ENCODE measurements around the gene ADNP2.

ADNP2 gene

GRCh38 chr18:80108739-80109675, at the start of gene ADNP2:
TSS of gene ADNP2 (plus strand) at chr18:80109262. CDS start at chr18:80117543, 8,281 bp downstream.
- peak; percentile 64 for DNase-seq

- no peak for DNase-seq
Measured at GRCh38 chr18:80059945-80060344, 49.1 kb upstream of the ADNP2 start.

GRCh38 chr18:80065705-80066104, 43.4 kb upstream of the ADNP2 start:
- DNase-seq: no peak

- DNase-seq: no peak
Measured at GRCh38 chr18:80067321-80067720, 41.7 kb upstream of the ADNP2 start.

GRCh38 chr18:80067897-80068296, 41.2 kb upstream of the ADNP2 start:
- DNase-seq: no peak

GRCh38 chr18:80068571-80069272, 40.3 kb upstream of the ADNP2 start:
- no peak for DNase-seq

- no peak for DNase-seq
Measured at GRCh38 chr18:80070825-80071224, 38.2 kb upstream of the ADNP2 start.

GRCh38 chr18:80074183-80074582, 34.9 kb upstream of the ADNP2 start:
- DNase-seq: no peak

- DNase-seq: no peak
Measured at GRCh38 chr18:80074697-80075096, 34.4 kb upstream of the ADNP2 start.

- no peak for DNase-seq
Measured at GRCh38 chr18:80075940-80076339, 33.1 kb upstream of the ADNP2 start.

GRCh38 chr18:80076379-80076778, 32.7 kb upstream of the ADNP2 start:
- no peak for DNase-seq

GRCh38 chr18:80077873-80078272, 31.2 kb upstream of the ADNP2 start:
- no peak for DNase-seq

GRCh38 chr18:80086281-80086680, 22.8 kb upstream of the ADNP2 start:
- DNase-seq: no peak

GRCh38 chr18:80088036-80088435, 21.0 kb upstream of the ADNP2 start:
- DNase-seq: no peak

- DNase-seq: no peak
Measured at GRCh38 chr18:80088823-80089222, 20.2 kb upstream of the ADNP2 start.

- no peak for DNase-seq
Measured at GRCh38 chr18:80095414-80095813, 13.6 kb upstream of the ADNP2 start.

GRCh38 chr18:80096032-80096565, 13.0 kb upstream of the ADNP2 start:
- DNase-seq: no peak

GRCh38 chr18:80097201-80097600, 11.9 kb upstream of the ADNP2 start:
- DNase-seq: no peak

GRCh38 chr18:80103231-80103630, 5.8 kb upstream of the ADNP2 start:
- DNase-seq: no peak

- DNase-seq: no peak
Measured at GRCh38 chr18:80104364-80104779, 4.7 kb upstream of the ADNP2 start.

- no peak for DNase-seq
Measured at GRCh38 chr18:80105369-80106167, 3.5 kb upstream of the ADNP2 start.

- no peak for DNase-seq
Measured at GRCh38 chr18:80106482-80107051, 2.5 kb upstream of the ADNP2 start.

GRCh38 chr18:80107426-80107825, 1.6 kb upstream of the ADNP2 start:
- DNase-seq: no peak
